HepG2 (cell line): Measurements from ENCODE around the gene NKAIN2. TPM values are rescaled to one million over a fixed set of nuclear protein-coding genes. Genes with fewer than 3 reads are reported as not detected.

Source experiments
- ATAC-seq: fragments of 200-7000 bp; cut with Tn5 transposase; 3 replicates; pipeline ENCODE4 v1.9.1; 2020; ENCODE audit warnings: mild to moderate bottlenecking, moderate library complexity
- BruUV-seq: library from RNA; stranded (reverse); fragments of 400-500 nt; replicated peaks from 2 replicates; lab custom pipeline; 2021; lab: Mats Ljungman, UMichigan
- CTCF ChIA-PET: fragments of 300-600 bp; formaldehyde crosslinking; extraction: SDS; loops from one replicate; lab custom pipeline; 2021; ENCODE audit warnings: low total read pairs, inconsistent platforms, low intra/inter-chr PET ratio; lab: Yijun Ruan, JAX
- POLR2A ChIA-PET: fragments of 350-600 bp; sonication (Branson Sonifier 250); formaldehyde crosslinking; loops from one replicate; lab custom pipeline; 2020; ENCODE audit warnings: antibody characterized with exemption, inconsistent platforms; lab: Yijun Ruan, JAX
- DNase-seq: peaks from one replicate; pipeline ENCODE4 v3.0.0-alpha.2; 2015; ENCODE audit warnings: low spot score
- FAIRE-seq: peaks from 3 replicates; lab custom pipeline; 2011; peaks lifted over from hg19 to GRCh38; lab: Jason Lieb, UNC
- H2AFZ ChIP-seq: one replicate; pipeline ENCODE4 v1.6.1; 2011; ENCODE audit warnings: low read length, inconsistent platforms
- H3K27ac ChIP-seq: fragments of 300-600 bp; 3 replicates; pipeline ENCODE4 v1.8.0; 2011; ENCODE audit warnings: mixed run types, mild to moderate bottlenecking, mixed read lengths, low read length, inconsistent platforms; ENCODE audit not compliant: insufficient read depth; ENCODE audit errors: extremely low read length
- H3K27me3 ChIP-seq, 2 experiments: fragments of 200-600 bp in 1 of 2; 2 replicates in 1 of 2; 3 replicates in 1 of 2; pipeline versions ENCODE4 v1.6.0 to v1.8.0; 2011; ENCODE audit warnings: low read length in 2 of 2, mild to moderate bottlenecking in 2 of 2, moderate library complexity in 2 of 2, inconsistent platforms in 1 of 2; ENCODE audit not compliant: insufficient read depth in 2 of 2, control insufficient read depth in 1 of 2
- H3K36me3 ChIP-seq, 2 experiments: fragments of 200-600 bp in 1 of 2; replicated peaks in 1 of 2; 2 replicates in 1 of 2; 3 replicates in 1 of 2; pipeline versions ENCODE4 v1.5.1 to v1.8.0; 2011; ENCODE audit warnings: low read length in 2 of 2, inconsistent platforms in 1 of 2; ENCODE audit not compliant: insufficient read depth in 2 of 2, control insufficient read depth in 1 of 2
- H3K4me1 ChIP-seq: 2 replicates; pipeline ENCODE4 v1.5.1; 2012; ENCODE audit warnings: low read length, inconsistent platforms; ENCODE audit not compliant: insufficient read depth
- H3K4me2 ChIP-seq: 2 replicates; pipeline ENCODE4 v1.6.0; 2011; ENCODE audit warnings: low read depth, low read length, inconsistent platforms
- H3K4me3 ChIP-seq, 3 experiments: fragments of 200-600 bp in 1 of 3; sonication (generic), shearing (Covaris generic) in 1 of 3; replicated peaks in 1 of 3; 2 replicates each; pipeline ENCODE4 v1.5.1; 2011 to 2016; ENCODE audit warnings: low read length in 3 of 3, inconsistent platforms in 2 of 3, low read depth in 2 of 3, mild to moderate bottlenecking in 2 of 3, control low read depth in 1 of 3, mixed read lengths in 1 of 3; ENCODE audit not compliant: insufficient read depth in 1 of 3
- H3K79me2 ChIP-seq: one replicate; pipeline ENCODE4 v1.6.1; 2011; ENCODE audit warnings: low read length, inconsistent platforms; ENCODE audit not compliant: insufficient read depth
- H3K9ac ChIP-seq: 2 replicates; pipeline ENCODE4 v1.6.0; 2011; ENCODE audit warnings: mild to moderate bottlenecking, low read depth, low read length, inconsistent platforms; ENCODE audit not compliant: insufficient read depth
- H3K9me3 ChIP-seq: 2 replicates; pipeline ENCODE4 v1.5.1; 2012; ENCODE audit warnings: mild to moderate bottlenecking, low read length
- H4K20me1 ChIP-seq: 2 replicates; pipeline ENCODE4 v1.6.0; 2011; ENCODE audit warnings: inconsistent platforms, mild to moderate bottlenecking, low read length, moderate library complexity; ENCODE audit not compliant: insufficient read depth
- CBFB ChIP-seq: sonication (generic); formaldehyde crosslinking; IDR thresholded peaks from 2 replicates; pipeline ENCODE4 v1.4.0; 2020; ENCODE audit warnings: missing genetic modification reagents
- ELF1 ChIP-seq: sonication (generic); formaldehyde crosslinking; IDR thresholded peaks from 2 replicates; pipeline ENCODE4 v1.4.0; 2020; ENCODE audit warnings: missing genetic modification reagents
- FOSL1 ChIP-seq: sonication (generic); formaldehyde crosslinking; IDR thresholded peaks from 2 replicates; pipeline ENCODE4 v1.9.0; 2021; ENCODE audit warnings: missing genetic modification reagents, borderline replicate concordance
- HNRNPK ChIP-seq: fragments of 200-400 bp; formaldehyde crosslinking; IDR thresholded peaks from 2 replicates; pipeline ENCODE4 v1.6.1; 2018; ENCODE audit warnings: low read length, low read depth, moderate library complexity, mild to moderate bottlenecking; ENCODE audit not compliant: poor library complexity, severe bottlenecking
- KAT8 ChIP-seq: IDR thresholded peaks from 2 replicates; pipeline ENCODE4 v1.6.1; 2016; ENCODE audit warnings: missing genetic modification reagents, missing compliant biosample characterization
- MAF1 ChIP-seq: sonication (generic); formaldehyde crosslinking; IDR thresholded peaks from 2 replicates; pipeline ENCODE4 v1.5.0; 2020; ENCODE audit warnings: missing genetic modification reagents, borderline replicate concordance
- MAFG ChIP-seq: sonication (generic); formaldehyde crosslinking; IDR thresholded peaks from 2 replicates; pipeline ENCODE4 v1.5.1; 2020; ENCODE audit warnings: mild to moderate bottlenecking, missing genetic modification reagents
- MAFK ChIP-seq, 2 experiments: IDR thresholded peaks in 1 of 2; conservative IDR thresholded peaks in 1 of 2; 2 replicates each; pipeline ENCODE4 v1.6.1; 2011; ENCODE audit warnings: improper control_type of control experiment in 2 of 2, low read length in 2 of 2
- NFKB2 ChIP-seq: sonication (generic); formaldehyde crosslinking; IDR thresholded peaks from 2 replicates; pipeline ENCODE4 v1.4.0; 2020; ENCODE audit warnings: missing genetic modification reagents, borderline replicate concordance
- PHF5A ChIP-seq: IDR thresholded peaks from one replicate; pipeline ENCODE4 v1.6.1; 2018; ENCODE audit warnings: low read depth, missing genetic modification reagents; ENCODE audit not compliant: unreplicated experiment
- SMARCC2 ChIP-seq: fragments of 450-650 bp; IDR thresholded peaks from 2 replicates; pipeline ENCODE4 v1.6.1; 2017; ENCODE audit warnings: antibody characterized with exemption, mild to moderate bottlenecking
- TCF12 ChIP-seq, 2 experiments: fragments of 450-650 bp in 1 of 2; sonication (generic) in 1 of 2; formaldehyde crosslinking in 1 of 2; IDR thresholded peaks; 2 replicates each; pipeline versions ENCODE4 v1.6.1 to v1.8.0; 2017 to 2022; ENCODE audit warnings: antibody characterized with exemption in 1 of 2, mild to moderate bottlenecking in 1 of 2, missing genetic modification reagents in 1 of 2, moderate library complexity in 1 of 2
- ZNF34 ChIP-seq: sonication (generic); formaldehyde crosslinking; IDR thresholded peaks from 2 replicates; pipeline ENCODE4 v1.4.0; 2020; ENCODE audit warnings: mild to moderate bottlenecking, missing genetic modification reagents, borderline replicate concordance
- ZNF441 ChIP-seq: sonication (generic); formaldehyde crosslinking; IDR thresholded peaks from 2 replicates; pipeline ENCODE4 v1.7.0; 2021; ENCODE audit warnings: missing genetic modification reagents, borderline replicate concordance
- ZNF850 ChIP-seq: sonication (generic); formaldehyde crosslinking; conservative IDR thresholded peaks from 2 replicates; pipeline ENCODE4 v1.9.0; 2021; ENCODE audit warnings: mild to moderate bottlenecking, missing genetic modification reagents
- WGBS: methylation state at CpG from one replicate; pipeline ENCODE4 v1.1.6; 2017; ENCODE audit warnings: low lambda C conversion rate; 5-methylcytosine and 5-hydroxymethylcytosine counted together
- in situ Hi-C: cut with HindIII; loops from 2 replicates; pipeline ENCODE4 v1.10.0; 2017; ENCODE audit warnings: low pct_unique_long_range_greater_than_20kb; ENCODE audit not compliant: extremely low pct_ligation_motif_present
- intact Hi-C: fragments of 100-400 bp; cut with micrococcal nuclease; formaldehyde crosslinking; loops from one replicate; pipeline ENCODE4 v1.10.0; 2022; ENCODE audit not compliant: unreplicated experiment
- polyA plus RNA-seq, 8 experiments: library from polyadenylated mRNA; depleted of rRNA in 3 of 8; stranded (reverse) in 7 of 8; unstranded in 1 of 8; fragments of >200 nt; fragmentation: Illumina TruSeq in 4 of 8; extraction: Trizol in 4 of 8; gene quantifications; 2 replicates each; pipeline versions ENCODE4 v1.2.1 to v1.2.3, GENCODE V29; 2011 to 2016; ENCODE audit warnings: low read depth in 4 of 8, missing spikeins in 1 of 8, mixed read lengths in 1 of 8; ENCODE audit not compliant: insufficient read depth in 1 of 8
- total RNA-seq, 5 experiments: library from RNA; depleted of rRNA; stranded (reverse); fragments of >200 nt; fragmentation: Illumina TruSeq; extraction: Trizol; gene quantifications; 2 replicates each; pipeline ENCODE4 v1.2.3, GENCODE V29; 2016; ENCODE audit warnings: low read depth in 1 of 5
- TF ChIP-seq, protein P1 (sequence below): sonication (generic); formaldehyde crosslinking; IDR thresholded peaks from 2 replicates; pipeline ENCODE4 v1.8.0; 2022; ENCODE audit warnings: mild to moderate bottlenecking, missing genetic modification reagents, moderate library complexity
- TF ChIP-seq, protein P2 (sequence below): sonication (generic); formaldehyde crosslinking; IDR thresholded peaks from 2 replicates; pipeline ENCODE4 v1.4.0; 2020; ENCODE audit warnings: mild to moderate bottlenecking, low read depth, missing genetic modification reagents
- TF ChIP-seq, protein P3 (sequence below): sonication (generic); formaldehyde crosslinking; IDR thresholded peaks from 2 replicates; pipeline ENCODE4 v1.5.1; 2020; ENCODE audit warnings: missing genetic modification reagents, mild to moderate bottlenecking, borderline replicate concordance

NKAIN2 gene
- total and polyA plus RNA-seq, 2 of the 13 experiments (the other 11 are each of a cell fraction or from before 2014, with no cell fraction given) = not detected

DNA sequence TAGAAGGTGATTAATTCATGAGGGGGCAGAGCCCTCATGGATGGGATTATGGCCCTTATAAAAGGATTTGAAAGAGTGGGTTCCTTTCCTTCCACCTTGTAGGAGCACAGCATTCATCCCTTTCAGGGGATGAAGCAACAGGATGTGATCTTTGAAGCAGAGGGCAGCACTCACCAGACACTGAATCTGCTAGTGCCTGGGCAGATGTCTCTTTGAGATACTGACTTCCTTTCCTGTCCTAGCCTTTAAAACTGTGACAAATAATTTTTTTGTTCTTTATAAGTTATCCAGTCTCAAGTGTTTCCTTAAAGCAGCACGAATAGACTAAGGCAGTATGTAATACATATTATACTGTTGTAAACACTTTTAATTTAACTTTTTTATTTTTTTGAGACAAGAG, 620.0 kb downstream of the NKAIN2 start:
- H4K20me1 ChIP-seq = no peaks in the 10 kb centered on the region
- FAIRE-seq (no peak), DNase-seq (no peak), ATAC-seq (no peak)
- no peaks in the 10 kb centered on the region for H3K36me3 ChIP-seq
- H2AFZ ChIP-seq = no peak overlapping the region
- in situ Hi-C loops (no loop called here), intact Hi-C loops (no loop called here)
- H3K79me2 ChIP-seq = no peaks in the 10 kb centered on the region
- no peak overlapping the region for H3K4me2 ChIP-seq
- no peaks in the 10 kb centered on the region for H3K27me3 ChIP-seq
- POLR2A ChIA-PET = no interaction called here
- no peak overlapping the region for H3K9ac ChIP-seq
- CTCF ChIA-PET = no interaction called here
- 2% methylated on average over 1 of the region's 1 CpG for WGBS
- no peaks in the 10 kb centered on the region for H3K4me1 ChIP-seq
- H3K4me3 ChIP-seq = no peak overlapping the region
- no peak overlapping the region for H3K27ac ChIP-seq
- no peaks in the 10 kb centered on the region for H3K9me3 ChIP-seq
- no TSS peak for BruUV-seq
- no peak for TF ChIP-seq MAF1 (CRISPR knock-in tag)
- TF ChIP-seq MAFG = no peak
- TF ChIP-seq NFKB2 (CRISPR knock-in tag) = no peak
- no peak for TF ChIP-seq SMARCC2
- TF ChIP-seq MAFK (conservative IDR thresholded peaks at IDR 0.05 in 1 of 2, IDR thresholded peaks at IDR 0.05 in 1 of 2; ENCODE audit: low read length in 2 of 2) = no peak
- no peak for TF ChIP-seq ZNF34 (CRISPR knock-in tag)
- TF ChIP-seq HNRNPK = no peak
- TF ChIP-seq ZNF441 (CRISPR knock-in tag) = no peak
- TF ChIP-seq TCF12 (IDR thresholded peaks at IDR 0.05) = no peak
- no peak for TF ChIP-seq TCF12 (CRISPR knock-in tag; IDR thresholded peaks at IDR 0.05)
- no peak for TF ChIP-seq ELF1 (CRISPR knock-in tag)
- no peak for TF ChIP-seq PHF5A (CRISPR knock-in tag)
- no peak for TF ChIP-seq ZNF850
- no peak for TF ChIP-seq FOSL1 (CRISPR knock-in tag)
- no peak for TF ChIP-seq KAT8 (CRISPR knock-in tag)
- TF ChIP-seq, protein P1, sequence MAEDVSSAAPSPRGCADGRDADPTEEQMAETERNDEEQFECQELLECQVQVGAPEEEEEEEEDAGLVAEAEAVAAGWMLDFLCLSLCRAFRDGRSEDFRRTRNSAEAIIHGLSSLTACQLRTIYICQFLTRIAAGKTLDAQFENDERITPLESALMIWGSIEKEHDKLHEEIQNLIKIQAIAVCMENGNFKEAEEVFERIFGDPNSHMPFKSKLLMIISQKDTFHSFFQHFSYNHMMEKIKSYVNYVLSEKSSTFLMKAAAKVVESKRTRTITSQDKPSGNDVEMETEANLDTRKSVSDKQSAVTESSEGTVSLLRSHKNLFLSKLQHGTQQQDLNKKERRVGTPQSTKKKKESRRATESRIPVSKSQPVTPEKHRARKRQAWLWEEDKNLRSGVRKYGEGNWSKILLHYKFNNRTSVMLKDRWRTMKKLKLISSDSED (CRISPR knock-in tag) = no peak
- no peak for TF ChIP-seq CBFB (CRISPR knock-in tag)
- TF ChIP-seq, protein P2, sequence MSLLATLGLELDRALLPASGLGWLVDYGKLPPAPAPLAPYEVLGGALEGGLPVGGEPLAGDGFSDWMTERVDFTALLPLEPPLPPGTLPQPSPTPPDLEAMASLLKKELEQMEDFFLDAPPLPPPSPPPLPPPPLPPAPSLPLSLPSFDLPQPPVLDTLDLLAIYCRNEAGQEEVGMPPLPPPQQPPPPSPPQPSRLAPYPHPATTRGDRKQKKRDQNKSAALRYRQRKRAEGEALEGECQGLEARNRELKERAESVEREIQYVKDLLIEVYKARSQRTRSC (CRISPR knock-in tag) = no peak
- TF ChIP-seq, protein P3, sequence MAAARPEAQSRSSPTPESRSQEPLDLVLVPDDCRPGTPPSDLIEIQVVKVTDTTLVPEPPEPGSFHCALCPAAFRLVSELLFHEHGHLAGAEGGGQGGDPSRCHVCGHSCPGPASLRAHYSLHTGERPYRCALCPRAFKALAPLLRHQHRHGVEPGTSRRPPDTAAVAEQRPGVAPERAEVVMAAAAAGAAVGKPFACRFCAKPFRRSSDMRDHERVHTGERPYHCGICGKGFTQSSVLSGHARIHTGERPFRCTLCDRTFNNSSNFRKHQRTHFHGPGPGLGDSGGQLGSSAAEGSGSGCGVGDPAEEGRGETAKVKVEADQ (CRISPR knock-in tag) = no peak
